OCI-LY3 (cell line): ENCODE results near the gene ZFYVE28.

ENCODE experiments used
- EZH2phosphoT487 ChIP-seq: fragments of 200-600 bp; shearing (Covaris generic); IDR thresholded peaks from 2 replicates; pipeline ENCODE4 v1.6.1; 2018; ENCODE audit warnings: antibody characterized with exemption, mixed run types, low read depth
- TF ChIP-seq, protein P1 (sequence below): fragments of 200-600, 300-600 bp; sonication (generic); IDR thresholded peaks from 2 replicates; pipeline ENCODE4 v1.5.1; 2014; ENCODE audit warnings: antibody characterized with exemption, low read length, low read depth

DNA sequence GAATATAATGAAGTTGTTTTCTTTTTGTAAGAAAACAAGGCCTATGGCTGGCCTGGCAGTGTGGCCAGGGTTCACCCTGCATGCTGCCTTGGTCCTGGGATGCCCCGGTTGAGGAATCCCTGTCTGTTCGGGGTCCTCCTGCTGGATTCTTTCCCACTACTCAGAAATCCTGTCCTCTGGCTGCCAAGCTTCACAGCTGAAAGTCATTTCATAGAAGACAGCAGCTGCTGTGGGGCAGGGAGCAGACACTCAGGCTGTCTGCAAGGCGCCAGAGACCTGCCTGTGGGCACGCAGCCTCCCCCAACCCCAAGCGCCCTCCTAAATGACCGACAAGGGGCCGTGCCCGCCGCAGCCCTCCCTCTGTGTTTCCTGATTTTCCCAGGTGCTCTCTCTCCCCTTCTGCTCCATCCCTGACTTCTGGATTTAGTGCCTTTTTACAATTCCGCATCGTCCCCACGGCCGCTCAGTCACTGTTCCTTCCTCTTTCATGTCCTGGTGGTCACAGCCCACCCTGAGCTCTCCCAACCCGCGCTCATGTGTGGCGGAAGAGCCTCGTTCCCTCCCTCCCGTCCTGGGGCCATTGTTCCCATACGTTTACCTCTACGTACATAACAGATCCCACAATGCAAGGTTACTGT lies 27.5 kb downstream of the ZFYVE28 start:
- TF ChIP-seq, protein P1, sequence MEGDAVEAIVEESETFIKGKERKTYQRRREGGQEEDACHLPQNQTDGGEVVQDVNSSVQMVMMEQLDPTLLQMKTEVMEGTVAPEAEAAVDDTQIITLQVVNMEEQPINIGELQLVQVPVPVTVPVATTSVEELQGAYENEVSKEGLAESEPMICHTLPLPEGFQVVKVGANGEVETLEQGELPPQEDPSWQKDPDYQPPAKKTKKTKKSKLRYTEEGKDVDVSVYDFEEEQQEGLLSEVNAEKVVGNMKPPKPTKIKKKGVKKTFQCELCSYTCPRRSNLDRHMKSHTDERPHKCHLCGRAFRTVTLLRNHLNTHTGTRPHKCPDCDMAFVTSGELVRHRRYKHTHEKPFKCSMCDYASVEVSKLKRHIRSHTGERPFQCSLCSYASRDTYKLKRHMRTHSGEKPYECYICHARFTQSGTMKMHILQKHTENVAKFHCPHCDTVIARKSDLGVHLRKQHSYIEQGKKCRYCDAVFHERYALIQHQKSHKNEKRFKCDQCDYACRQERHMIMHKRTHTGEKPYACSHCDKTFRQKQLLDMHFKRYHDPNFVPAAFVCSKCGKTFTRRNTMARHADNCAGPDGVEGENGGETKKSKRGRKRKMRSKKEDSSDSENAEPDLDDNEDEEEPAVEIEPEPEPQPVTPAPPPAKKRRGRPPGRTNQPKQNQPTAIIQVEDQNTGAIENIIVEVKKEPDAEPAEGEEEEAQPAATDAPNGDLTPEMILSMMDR: no peak
- TF ChIP-seq EZH2phosphoT487: no peak
